ENCODE results near the gene GPC3.

GRCh38 chrX:133969191-133969590 is 16.2 kb downstream of the GPC3 start:
- no peak for TF ChIP-seq CTCF (IDR thresholded peaks at IDR 0.05)
- TF ChIP-seq POLR2A (IDR thresholded peaks at IDR 0.05) = no peak
